ENCODE results near the gene TEPSIN.
"Not testable (repeated sequence)": the region's sequence is repeated elsewhere in the genome, so short reads cannot be mapped to it uniquely, and the experiment has no call there.

TEPSIN gene

GRCh38 chr17:81228834-81229665 is 9.8 kb downstream of the TEPSIN start:
- Histone ChIP-seq H3K9me3 (ENCODE audit: control extremely low read depth in 1 of 5, control insufficient read depth in 4 of 5, insufficient read depth in 2 of 5, low read depth in 1 of 5, low read length in 4 of 5) (peaks cover 0 to 4% (median 0%) of the 10 kb centered on the region in 5 experiments), H3K36me3 (ENCODE audit: control insufficient read depth in 4 of 4, insufficient read depth in 4 of 4, low read length in 3 of 4) (peaks cover 8 to 53% (median 37%) of the 10 kb centered on the region in 4 experiments), H3K27me3 (replicated peaks in 2 of 5; ENCODE audit: control insufficient read depth in 4 of 5, insufficient read depth in 5 of 5, low read length in 4 of 5) (no peaks in the 10 kb centered on the region), H3K4me1 (ENCODE audit: control extremely low read depth in 1 of 4, control insufficient read depth in 4 of 4, insufficient read depth in 4 of 4, low read length in 3 of 4) (peaks cover 0 to 22% (median 15%) of the 10 kb centered on the region in 4 experiments), H3K4me3 (ENCODE audit: control insufficient read depth in 1 of 7, extremely low read depth in 1 of 7, insufficient read depth in 4 of 7, low read depth in 2 of 7, low read length in 6 of 7) (no peak overlapping the region), H3K27ac (ENCODE audit: insufficient read depth in 1 of 2, low read depth in 1 of 2, low read length in 2 of 2, poor library complexity in 1 of 2, severe bottlenecking in 2 of 2) (no peak overlapping the region)
- no peak for DNase-seq
- ChIA-PET CTCF (interaction anchor here (0.9 to 4.9 kb wide), 4 partner anchors 9 to 87 kb away, joined by 3 to 22 read pairs (median 4); no protein-coding TSS in a partner anchor), POLR2A (no interaction called here)
- 96% methylated on average over 28 of the region's 32 CpGs for WGBS (ENCODE audit: insufficient coverage)

- 72% methylated on average over 7 of the region's 9 CpGs for WGBS (ENCODE audit: insufficient coverage)
- peaks cover 0 to 4% (median 0%) of the 10 kb centered on the region in 5 experiments for H3K9me3 ChIP-seq (ENCODE audit: control extremely low read depth in 1 of 5, control insufficient read depth in 4 of 5, insufficient read depth in 2 of 5, low read depth in 1 of 5, low read length in 4 of 5)
- ChIA-PET POLR2A (no interaction called here), CTCF (interaction anchor here (0.9 to 4.9 kb wide), 2 partner anchors 9 to 86 kb away, joined by 3 to 22 read pairs; no protein-coding TSS in a partner anchor)
- no peaks in the 10 kb centered on the region for H3K27me3 ChIP-seq (replicated peaks in 2 of 5; ENCODE audit: control insufficient read depth in 4 of 5, insufficient read depth in 5 of 5, low read length in 4 of 5)
- peak in 2 of 3 donors; percentile 56 to 60 for DNase-seq
- H3K36me3 ChIP-seq (ENCODE audit: control insufficient read depth in 4 of 4, insufficient read depth in 4 of 4, low read length in 3 of 4), result peaks cover 8 to 47% (median 34%) of the 10 kb centered on the region in 4 experiments
- no peak overlapping the region for H3K27ac ChIP-seq (ENCODE audit: insufficient read depth in 1 of 2, low read depth in 1 of 2, low read length in 2 of 2, poor library complexity in 1 of 2, severe bottlenecking in 2 of 2)
- peaks cover 5 to 28% (median 21%) of the 10 kb centered on the region in 4 experiments for H3K4me1 ChIP-seq (ENCODE audit: control extremely low read depth in 1 of 4, control insufficient read depth in 4 of 4, insufficient read depth in 4 of 4, low read length in 3 of 4)
- peak overlapping the region in 1 of 7 experiments; percentile 1 for H3K4me3 ChIP-seq (ENCODE audit: control insufficient read depth in 1 of 7, extremely low read depth in 1 of 7, insufficient read depth in 4 of 7, low read depth in 2 of 7, low read length in 6 of 7)
Observed at GRCh38 chr17:81228420-81228819, 10.4 kb downstream of the TEPSIN start.

GRCh38 chr17:81227630-81228029 is 11.2 kb downstream of the TEPSIN start:
- CTCF ChIA-PET, result interaction anchor here (1.2 kb wide), 1 partner anchor 13 kb away, joined by 3 read pairs; no protein-coding TSS in a partner anchor
- no CpG with 5 or more reads among the region's 2 CpGs for WGBS (ENCODE audit: insufficient coverage)
- H3K27ac ChIP-seq (ENCODE audit: insufficient read depth in 1 of 2, low read depth in 1 of 2, low read length in 2 of 2, poor library complexity in 1 of 2, severe bottlenecking in 2 of 2), result peak overlapping the region in 1 of 2 experiments; percentile 49
- H3K27me3 ChIP-seq (replicated peaks in 2 of 5; ENCODE audit: control insufficient read depth in 4 of 5, insufficient read depth in 5 of 5, low read length in 4 of 5); POLR2A ChIA-PET; H3K4me3 ChIP-seq (ENCODE audit: control insufficient read depth in 1 of 7, extremely low read depth in 1 of 7, insufficient read depth in 4 of 7, low read depth in 2 of 7, low read length in 6 of 7); H3K9me3 ChIP-seq (ENCODE audit: control extremely low read depth in 1 of 5, control insufficient read depth in 4 of 5, insufficient read depth in 2 of 5, low read depth in 1 of 5, low read length in 4 of 5): not testable (repeated sequence)
- peaks cover 7 to 39% (median 30%) of the 10 kb centered on the region in 4 experiments for H3K36me3 ChIP-seq (ENCODE audit: control insufficient read depth in 4 of 4, insufficient read depth in 4 of 4, low read length in 3 of 4)
- peaks cover 5 to 31% (median 24%) of the 10 kb centered on the region in 4 experiments for H3K4me1 ChIP-seq (ENCODE audit: control extremely low read depth in 1 of 4, control insufficient read depth in 4 of 4, insufficient read depth in 4 of 4, low read length in 3 of 4)
- peak in 1 of 3 donors; percentile 26 for DNase-seq

GRCh38 chr17:81223762-81224130 is 15.1 kb downstream of the TEPSIN start:
- ChIA-PET CTCF (interaction anchor here (0.8 kb wide), 1 partner anchor 10 kb away, joined by 3 read pairs; no protein-coding TSS in a partner anchor), POLR2A (no interaction called here)
- Histone ChIP-seq H3K4me3 (ENCODE audit: control insufficient read depth in 1 of 7, extremely low read depth in 1 of 7, insufficient read depth in 4 of 7, low read depth in 2 of 7, low read length in 6 of 7) (peak overlapping the region in 6 of 7 experiments; percentile 9 to 63 (median 50)), H3K27ac (ENCODE audit: insufficient read depth in 1 of 2, low read depth in 1 of 2, low read length in 2 of 2, poor library complexity in 1 of 2, severe bottlenecking in 2 of 2) (no peak overlapping the region), H3K36me3 (ENCODE audit: control insufficient read depth in 4 of 4, insufficient read depth in 4 of 4, low read length in 3 of 4) (peaks cover 2 to 11% (median 7%) of the 10 kb centered on the region in 4 experiments), H3K27me3 (replicated peaks in 2 of 5; ENCODE audit: control insufficient read depth in 4 of 5, insufficient read depth in 5 of 5, low read length in 4 of 5) (no peaks in the 10 kb centered on the region), H3K4me1 (ENCODE audit: control extremely low read depth in 1 of 4, control insufficient read depth in 4 of 4, insufficient read depth in 4 of 4, low read length in 3 of 4) (peaks cover 5 to 38% (median 35%) of the 10 kb centered on the region in 4 experiments), H3K9me3 (ENCODE audit: control extremely low read depth in 1 of 5, control insufficient read depth in 4 of 5, insufficient read depth in 2 of 5, low read depth in 1 of 5, low read length in 4 of 5) (peaks cover 0 to 4% (median 0%) of the 10 kb centered on the region in 5 experiments)
- WGBS (ENCODE audit: insufficient coverage), result 0% methylated on average over 6 of the region's 11 CpGs
- DNase-seq, result peak; percentile 61 to 85 (median 83)

- Histone ChIP-seq H3K4me1 (ENCODE audit: control extremely low read depth in 1 of 4, control insufficient read depth in 4 of 4, insufficient read depth in 4 of 4, low read length in 3 of 4) (peaks cover 5 to 32% (median 30%) of the 10 kb centered on the region in 4 experiments), H3K27ac (ENCODE audit: insufficient read depth in 1 of 2, low read depth in 1 of 2, low read length in 2 of 2, poor library complexity in 1 of 2, severe bottlenecking in 2 of 2) (peak within 1 kb of the TSS in 1 of 2 experiments; percentile 64), H3K9me3 (ENCODE audit: control extremely low read depth in 1 of 5, control insufficient read depth in 4 of 5, insufficient read depth in 2 of 5, low read depth in 1 of 5, low read length in 4 of 5) (peaks cover 0 to 4% (median 0%) of the 10 kb centered on the region in 5 experiments), H3K27me3 (replicated peaks in 2 of 5; ENCODE audit: control insufficient read depth in 4 of 5, insufficient read depth in 5 of 5, low read length in 4 of 5) (no peaks in the 10 kb centered on the region), H3K4me3 (ENCODE audit: control insufficient read depth in 1 of 7, extremely low read depth in 1 of 7, insufficient read depth in 4 of 7, low read depth in 2 of 7, low read length in 6 of 7) (peak within 1 kb of the TSS; percentile 59 to 83 (median 77)), H3K36me3 (ENCODE audit: control insufficient read depth in 4 of 4, insufficient read depth in 4 of 4, low read length in 3 of 4) (peaks cover 2 to 15% (median 10%) of the 10 kb centered on the region in 4 experiments)
- CTCF ChIA-PET, result interaction anchor here (1.0 kb wide), 1 partner anchor 8 kb away, joined by 3 read pairs; no protein-coding TSS in a partner anchor
- 0% methylated on average over 64 of the region's 79 CpGs for WGBS (ENCODE audit: insufficient coverage)
- peak; percentile 97 to 99 (median 99) for DNase-seq
- POLR2A ChIA-PET, result interaction anchor here (0.6 to 0.8 kb wide), 3 partner anchors 9 to 338 kb away, joined by 3 read pairs; partner anchors contain the start of genes NDUFAF8 and TEPSIN
Observed at GRCh38 chr17:81222906-81223761, 15.7 kb downstream of the TEPSIN start, which contains the start of gene CEP131. TSS of gene CEP131 (minus strand) at chr17:81222965. CDS start at chr17:81220056, 2,909 bp downstream.

- H3K27me3 ChIP-seq (replicated peaks in 2 of 5; ENCODE audit: control insufficient read depth in 4 of 5, insufficient read depth in 5 of 5, low read length in 4 of 5), result no peaks in the 10 kb centered on the region
- CTCF ChIA-PET, result interaction anchor here (1.0 kb wide), 1 partner anchor 9 kb away, joined by 3 read pairs; no protein-coding TSS in a partner anchor
- H3K27ac ChIP-seq (ENCODE audit: insufficient read depth in 1 of 2, low read depth in 1 of 2, low read length in 2 of 2, poor library complexity in 1 of 2, severe bottlenecking in 2 of 2), result peak overlapping the region in 1 of 2 experiments; percentile 64
- H3K4me1 ChIP-seq (ENCODE audit: control extremely low read depth in 1 of 4, control insufficient read depth in 4 of 4, insufficient read depth in 4 of 4, low read length in 3 of 4), result peaks cover 5 to 26% (median 25%) of the 10 kb centered on the region in 4 experiments
- POLR2A ChIA-PET, result interaction anchor here (0.6 kb wide), 1 partner anchor 339 kb away, joined by 3 read pairs; no protein-coding TSS in a partner anchor
- DNase-seq, result no peak
- H3K4me3 ChIP-seq (ENCODE audit: control insufficient read depth in 1 of 7, extremely low read depth in 1 of 7, insufficient read depth in 4 of 7, low read depth in 2 of 7, low read length in 6 of 7), result peak overlapping the region; percentile 59 to 83 (median 77)
- 0% methylated on average over 21 of the region's 30 CpGs for WGBS (ENCODE audit: insufficient coverage)
- H3K36me3 ChIP-seq (ENCODE audit: control insufficient read depth in 4 of 4, insufficient read depth in 4 of 4, low read length in 3 of 4), result peaks cover 2 to 17% (median 10%) of the 10 kb centered on the region in 4 experiments
- H3K9me3 ChIP-seq (ENCODE audit: control extremely low read depth in 1 of 5, control insufficient read depth in 4 of 5, insufficient read depth in 2 of 5, low read depth in 1 of 5, low read length in 4 of 5), result peaks cover 0 to 4% (median 0%) of the 10 kb centered on the region in 5 experiments
Observed at GRCh38 chr17:81222620-81222905, 16.3 kb downstream of the TEPSIN start.
